PC-3 (cell line): Measurements from ENCODE around the gene P2RY8. TPM values are rescaled to one million over a fixed set of nuclear protein-coding genes. Genes with fewer than 3 reads are reported as not detected.

Experiments used
- ATAC-seq: fragments of 200-7000 bp; cut with Tn5 transposase; 2 replicates; pipeline ENCODE4 v1.9.1; 2020; ENCODE audit warnings: mild to moderate bottlenecking, moderate library complexity
- BruUV-seq: library from RNA; stranded (reverse); fragments of 400-500 nt; replicated peaks from 2 replicates; lab custom pipeline; 2021; lab: Mats Ljungman, UMichigan
- CTCF ChIA-PET: fragments of 300-600 bp; sonication (Branson Sonifier 250); formaldehyde crosslinking; loops from one replicate; lab custom pipeline; 2022; ENCODE audit warnings: antibody characterized with exemption; lab: Charles Lee
- POLR2A ChIA-PET: fragments of 300-600 bp; sonication (Branson Sonifier 250); formaldehyde crosslinking; loops from one replicate; lab custom pipeline; 2022; ENCODE audit warnings: antibody characterized with exemption; ENCODE audit not compliant: unreplicated experiment; lab: Charles Lee
- DNase-seq: peaks from one replicate; pipeline ENCODE4 v3.0.0-alpha.2; 2015
- H2AFZ ChIP-seq: fragments of 300-600 bp; sonication (generic); 2 replicates; pipeline ENCODE4 v1.6.0; 2016; ENCODE audit warnings: antibody characterized with exemption, low read length
- H3F3A ChIP-seq: fragments of 300-600 bp; sonication (generic); one replicate; pipeline ENCODE4 v1.6.0; 2017; ENCODE audit warnings: antibody characterized with exemption, low read length, control low read depth, mild to moderate bottlenecking; ENCODE audit not compliant: unreplicated experiment
- H3K27ac ChIP-seq: fragments of 300-600 bp; sonication (generic); 2 replicates; pipeline ENCODE4 v1.5.1; 2016; ENCODE audit warnings: mild to moderate bottlenecking, low read length
- H3K27me3 ChIP-seq: fragments of 300-600 bp; sonication (generic); 2 replicates; pipeline ENCODE4 v1.6.1; 2016; ENCODE audit warnings: low read length, mixed read lengths
- H3K36me3 ChIP-seq: fragments of 300-600 bp; sonication (generic); 2 replicates; pipeline ENCODE4 v1.6.1; 2016; ENCODE audit warnings: low read depth, mixed run types, low read length, mixed read lengths
- H3K4me1 ChIP-seq: fragments of 300-600 bp; sonication (generic); 2 replicates; pipeline ENCODE4 v1.5.1; 2016; ENCODE audit warnings: low read length; ENCODE audit not compliant: insufficient read depth
- H3K4me2 ChIP-seq: fragments of 300-600 bp; sonication (generic); 2 replicates; pipeline ENCODE4 v1.6.0; 2016; ENCODE audit warnings: low read length
- H3K4me3 ChIP-seq: fragments of 300-600 bp; sonication (generic); 2 replicates; pipeline ENCODE4 v1.5.1; 2016; ENCODE audit warnings: mild to moderate bottlenecking, low read length, mixed read lengths
- H3K79me2 ChIP-seq: fragments of 300-600 bp; sonication (generic); 2 replicates; pipeline ENCODE4 v1.6.1; 2017; ENCODE audit warnings: low read length, mixed read lengths
- H3K9ac ChIP-seq: fragments of 300-600 bp; sonication (generic); 2 replicates; pipeline ENCODE4 v1.6.0; 2016; ENCODE audit warnings: mild to moderate bottlenecking, low read length
- H3K9me2 ChIP-seq: fragments of 300-600 bp; sonication (generic); replicated peaks from 2 replicates; pipeline ENCODE4 v1.6.1; 2016; ENCODE audit warnings: mixed run types, low read length, mixed read lengths
- H3K9me3 ChIP-seq: fragments of 300-600 bp; sonication (generic); 2 replicates; pipeline ENCODE4 v1.6.1; 2016; ENCODE audit warnings: low read length, mixed read lengths
- H4K20me1 ChIP-seq: fragments of 300-600 bp; sonication (generic); 2 replicates; pipeline ENCODE4 v1.6.1; 2016; ENCODE audit warnings: low read length, mixed read lengths
- EZH2 ChIP-seq: fragments of 300-600 bp; sonication (generic); IDR thresholded peaks from one replicate; pipeline ENCODE4 v1.6.1; 2017; ENCODE audit warnings: antibody characterized with exemption, mild to moderate bottlenecking, low read length; ENCODE audit not compliant: unreplicated experiment
- EZH2phosphoT487 ChIP-seq: fragments of 300-600 bp; sonication (generic); IDR thresholded peaks from 2 replicates; pipeline ENCODE4 v1.6.1; 2018; ENCODE audit warnings: mild to moderate bottlenecking, antibody characterized with exemption, low read length, borderline replicate concordance
- intact Hi-C: fragments of 100-400 bp; cut with micrococcal nuclease; formaldehyde crosslinking; loops from 2 replicates; pipeline ENCODE4 v1.9.0; 2023
- total RNA-seq: library from RNA; depleted of rRNA; stranded (reverse); fragments of >200 nt; gene quantifications from 2 replicates; pipeline ENCODE4 v1.2.3, GENCODE V29; 2014
- TF ChIP-seq, protein P1 (sequence below): fragments of 300-600 bp; sonication (generic); conservative IDR thresholded peaks from 2 replicates; pipeline ENCODE4 v1.5.1; 2017; ENCODE audit warnings: antibody characterized with exemption, low read depth, mild to moderate bottlenecking, low read length

Gene P2RY8
- total RNA-seq, 1 experiment from 2014 or later: not detected

- no peak overlapping the region for H2AFZ ChIP-seq
- H3K9ac ChIP-seq: no peak overlapping the region
- H3K4me1 ChIP-seq: no peaks in the 10 kb centered on the region
- DNase-seq: no peak
- H3K27me3 ChIP-seq: no peaks in the 10 kb centered on the region
- TF ChIP-seq EZH2phosphoT487: no peak
- no peak for TF ChIP-seq EZH2
- TF ChIP-seq, protein P1, sequence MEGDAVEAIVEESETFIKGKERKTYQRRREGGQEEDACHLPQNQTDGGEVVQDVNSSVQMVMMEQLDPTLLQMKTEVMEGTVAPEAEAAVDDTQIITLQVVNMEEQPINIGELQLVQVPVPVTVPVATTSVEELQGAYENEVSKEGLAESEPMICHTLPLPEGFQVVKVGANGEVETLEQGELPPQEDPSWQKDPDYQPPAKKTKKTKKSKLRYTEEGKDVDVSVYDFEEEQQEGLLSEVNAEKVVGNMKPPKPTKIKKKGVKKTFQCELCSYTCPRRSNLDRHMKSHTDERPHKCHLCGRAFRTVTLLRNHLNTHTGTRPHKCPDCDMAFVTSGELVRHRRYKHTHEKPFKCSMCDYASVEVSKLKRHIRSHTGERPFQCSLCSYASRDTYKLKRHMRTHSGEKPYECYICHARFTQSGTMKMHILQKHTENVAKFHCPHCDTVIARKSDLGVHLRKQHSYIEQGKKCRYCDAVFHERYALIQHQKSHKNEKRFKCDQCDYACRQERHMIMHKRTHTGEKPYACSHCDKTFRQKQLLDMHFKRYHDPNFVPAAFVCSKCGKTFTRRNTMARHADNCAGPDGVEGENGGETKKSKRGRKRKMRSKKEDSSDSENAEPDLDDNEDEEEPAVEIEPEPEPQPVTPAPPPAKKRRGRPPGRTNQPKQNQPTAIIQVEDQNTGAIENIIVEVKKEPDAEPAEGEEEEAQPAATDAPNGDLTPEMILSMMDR: no peak
- no peaks in the 10 kb centered on the region for H3K79me2 ChIP-seq
- no peak overlapping the region for H3K4me3 ChIP-seq
- CTCF ChIA-PET: no interaction called here
- no peaks in the 10 kb centered on the region for H3K9me2 ChIP-seq
- intact Hi-C loops: no loop called here
- H4K20me1 ChIP-seq: no peaks in the 10 kb centered on the region
- no peaks in the 10 kb centered on the region for H3K36me3 ChIP-seq
- BruUV-seq: no TSS peak
- H3K27ac ChIP-seq: no peak overlapping the region
- POLR2A ChIA-PET: no interaction called here
- H3K4me2 ChIP-seq: no peak overlapping the region
- no peaks in the 10 kb centered on the region for H3K9me3 ChIP-seq
- H3F3A ChIP-seq: no peaks in the 10 kb centered on the region
- no peak for ATAC-seq
Observed at GRCh38 chrX:1477801-1478458, 59.1 kb downstream of the P2RY8 start.

DNA sequence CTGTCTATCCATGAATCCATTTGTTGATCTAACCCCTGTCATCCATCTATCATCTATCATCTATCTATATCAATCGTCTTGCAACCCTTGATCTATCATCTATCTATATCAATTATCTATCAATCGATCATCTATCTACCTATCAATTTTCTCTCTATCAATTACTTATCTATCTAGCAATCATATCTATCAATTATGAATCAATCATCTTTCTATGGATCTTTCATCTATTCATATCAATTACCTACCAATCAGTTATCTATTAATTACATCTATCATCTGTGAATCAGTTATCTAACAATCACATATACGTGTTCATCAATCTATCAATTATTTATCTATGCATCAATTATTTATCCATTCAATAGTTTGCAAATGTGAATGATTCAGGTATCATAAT, 59.8 kb downstream of the P2RY8 start:
- Histone ChIP-seq H3K9ac (no peak overlapping the region), H3K9me3 (no peaks in the 10 kb centered on the region), H3K4me3 (no peak overlapping the region), H3K4me1 (no peaks in the 10 kb centered on the region), H3K79me2 (no peaks in the 10 kb centered on the region), H3K9me2 (no peaks in the 10 kb centered on the region), H3K36me3 (no peaks in the 10 kb centered on the region), H3F3A (no peaks in the 10 kb centered on the region), H4K20me1 (no peaks in the 10 kb centered on the region), H3K4me2 (no peak overlapping the region), H3K27me3 (no peaks in the 10 kb centered on the region), H3K27ac (no peak overlapping the region), H2AFZ (no peak overlapping the region)
- TF ChIP-seq EZH2phosphoT487 (no peak), EZH2 (no peak)
- TF ChIP-seq, protein P1: no peak
- ChIA-PET POLR2A (no interaction called here), CTCF (no interaction called here)
- DNase-seq (no peak), ATAC-seq (no peak)
- no TSS peak for BruUV-seq
- intact Hi-C loops: no loop called here

DNA sequence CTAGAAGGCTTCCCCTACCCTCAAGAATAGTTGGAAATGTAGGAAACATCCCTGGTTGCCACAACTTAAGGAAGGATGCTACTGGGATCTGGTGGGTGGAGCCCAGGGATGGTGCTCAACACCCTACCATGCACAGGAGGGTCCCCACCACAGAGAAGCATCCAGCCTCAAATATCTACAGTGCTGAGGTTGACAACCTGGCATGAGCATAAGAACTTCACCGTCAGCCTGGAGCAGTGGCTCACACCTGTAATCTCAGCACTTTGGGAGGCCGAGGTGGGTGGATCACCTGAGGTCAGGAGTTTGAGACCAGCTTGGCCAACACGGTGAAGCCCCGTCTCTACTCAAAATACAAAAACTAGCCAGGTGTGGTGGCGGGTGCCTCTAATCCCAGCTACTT, 60.3 kb downstream of the P2RY8 start:
- H3K27ac ChIP-seq: no peak overlapping the region
- no peaks in the 10 kb centered on the region for H3K9me2 ChIP-seq
- DNase-seq: no peak
- no peak overlapping the region for H3K4me3 ChIP-seq
- no peaks in the 10 kb centered on the region for H3F3A ChIP-seq
- no peak overlapping the region for H3K9ac ChIP-seq
- H3K9me3 ChIP-seq: no peaks in the 10 kb centered on the region
- H4K20me1 ChIP-seq: no peaks in the 10 kb centered on the region
- no peaks in the 10 kb centered on the region for H3K36me3 ChIP-seq
- no peaks in the 10 kb centered on the region for H3K79me2 ChIP-seq
- no TSS peak for BruUV-seq
- no peak for ATAC-seq
- CTCF ChIA-PET: no interaction called here
- TF ChIP-seq, protein P1: no peak
- no peak for TF ChIP-seq EZH2
- TF ChIP-seq EZH2phosphoT487: no peak
- intact Hi-C loops: no loop called here
- H2AFZ ChIP-seq: no peak overlapping the region
- no peaks in the 10 kb centered on the region for H3K27me3 ChIP-seq
- POLR2A ChIA-PET: no interaction called here
- H3K4me2 ChIP-seq: no peak overlapping the region
- H3K4me1 ChIP-seq: no peaks in the 10 kb centered on the region
